GM18873 (cell line): Measurements from ENCODE around the gene FAM151B.

ENCODE experiments used
- ATAC-seq: cut with Tn5 transposase; IDR thresholded peaks from one replicate; pipeline ENCODE4 v1.9.1; 2021; ENCODE audit warnings: mild to moderate bottlenecking, moderate library complexity, moderate number of reproducible peaks; ENCODE audit not compliant: unreplicated experiment, low FRiP score

The FAM151B gene

DNA sequence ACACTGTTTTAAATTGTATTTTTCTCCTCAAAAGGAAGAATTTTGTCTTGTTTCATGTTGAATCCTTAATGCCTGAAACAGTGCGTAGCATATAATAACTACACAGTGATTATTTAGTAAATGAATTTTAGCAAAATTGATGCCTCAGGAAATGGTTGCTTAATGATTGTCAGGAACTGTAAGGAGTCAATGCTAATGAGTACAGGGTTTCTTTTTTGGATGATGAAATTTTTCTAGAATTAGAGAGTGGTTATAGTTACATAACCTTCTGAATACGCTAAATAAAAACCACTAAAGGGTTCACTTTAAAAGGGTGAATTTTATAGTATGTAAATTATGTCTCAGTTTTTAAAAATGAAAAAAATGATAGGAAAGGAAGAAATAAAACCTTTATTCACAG is 14.9 kb downstream of the FAM151B start:
- ATAC-seq, result no peak

DNA sequence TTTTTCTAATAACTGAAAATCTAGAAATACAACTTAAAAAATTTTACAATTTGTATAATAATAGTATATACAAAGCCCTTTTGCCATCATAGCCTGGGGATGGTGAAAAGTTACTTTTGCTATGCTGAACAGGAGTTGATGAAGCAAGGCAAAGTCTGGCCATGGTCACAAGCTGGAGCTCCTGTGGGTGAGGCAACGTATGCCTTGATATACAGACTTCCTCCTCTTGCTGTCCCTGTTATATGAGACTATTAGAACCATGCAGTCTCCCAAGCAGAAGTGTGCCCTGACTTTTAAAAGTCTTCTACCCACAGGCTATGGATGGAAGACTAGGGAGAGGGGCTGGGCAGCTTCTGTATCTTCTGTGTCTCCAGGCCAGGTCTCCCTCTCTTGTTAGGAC is 15.7 kb downstream of the FAM151B start:
- ATAC-seq, result no peak

- no peak for ATAC-seq
Measured at GRCh38 chr5:80504833-80505232, 16.9 kb downstream of the FAM151B start.

DNA sequence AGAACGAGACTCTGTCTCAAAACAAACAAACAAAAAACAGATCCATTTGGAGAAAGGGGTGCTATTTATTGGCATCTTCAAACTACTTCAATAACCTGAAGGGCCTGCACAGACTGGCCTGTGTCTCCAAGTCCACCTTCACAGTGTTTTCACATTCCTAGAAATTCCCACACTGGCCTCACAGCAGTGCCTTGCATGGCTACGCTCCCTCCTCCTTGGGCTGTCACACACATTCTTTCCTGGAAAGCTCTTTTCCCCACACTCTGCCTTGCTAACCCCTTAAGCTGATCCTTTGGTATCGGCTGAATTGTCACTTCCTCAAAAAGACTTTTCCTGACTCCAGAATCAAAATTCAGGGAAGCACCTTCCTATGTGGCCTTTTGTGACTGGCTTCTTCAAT is 19.8 kb downstream of the FAM151B start:
- no peak for ATAC-seq

- ATAC-seq, result no peak
Measured at GRCh38 chr5:80508844-80509243, 20.9 kb downstream of the FAM151B start.

DNA sequence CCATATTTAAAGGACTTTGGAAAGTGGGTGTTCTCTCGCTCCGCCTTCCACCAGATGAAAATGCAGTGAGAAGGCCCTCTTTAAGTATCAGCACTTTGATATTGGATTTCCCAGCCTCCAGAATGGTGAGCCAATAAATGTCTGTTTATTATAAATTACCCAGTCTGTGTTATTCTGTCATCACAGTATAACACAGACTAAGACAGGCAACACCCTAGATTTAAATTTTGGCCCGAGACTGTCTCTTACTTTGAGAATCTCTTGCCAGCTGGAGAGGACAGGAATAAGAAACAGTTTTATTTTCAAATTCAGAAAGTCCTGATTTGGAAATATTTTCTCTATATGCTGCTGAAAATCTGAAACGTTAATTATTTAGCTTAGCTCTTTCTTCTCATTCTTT is 21.5 kb downstream of the FAM151B start:
- ATAC-seq, result no peak

DNA sequence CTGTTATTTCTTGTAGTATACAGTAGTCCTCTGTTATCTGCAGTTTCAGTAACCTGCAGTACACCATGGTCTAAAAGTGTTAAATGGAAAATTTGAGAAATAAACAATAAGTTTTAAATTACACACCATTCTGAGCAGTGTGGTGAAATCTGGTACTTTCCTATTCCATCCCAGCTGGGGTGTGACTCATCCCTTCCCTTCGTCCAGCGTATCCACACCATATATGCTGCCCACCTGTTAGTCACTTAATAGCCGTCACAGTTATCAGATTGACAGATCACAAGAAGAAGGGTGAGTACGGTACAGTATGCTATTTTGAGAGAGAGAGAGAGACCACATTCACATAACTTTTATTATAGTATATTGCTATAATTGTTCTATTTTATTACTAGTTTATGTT is 28.9 kb downstream of the FAM151B start:
- no peak for ATAC-seq

- no peak for ATAC-seq
Measured at GRCh38 chr5:80540691-80541090, 52.8 kb downstream of the FAM151B start.

- no peak for ATAC-seq
Measured at GRCh38 chr5:80541392-80541791, 53.5 kb downstream of the FAM151B start.

DNA sequence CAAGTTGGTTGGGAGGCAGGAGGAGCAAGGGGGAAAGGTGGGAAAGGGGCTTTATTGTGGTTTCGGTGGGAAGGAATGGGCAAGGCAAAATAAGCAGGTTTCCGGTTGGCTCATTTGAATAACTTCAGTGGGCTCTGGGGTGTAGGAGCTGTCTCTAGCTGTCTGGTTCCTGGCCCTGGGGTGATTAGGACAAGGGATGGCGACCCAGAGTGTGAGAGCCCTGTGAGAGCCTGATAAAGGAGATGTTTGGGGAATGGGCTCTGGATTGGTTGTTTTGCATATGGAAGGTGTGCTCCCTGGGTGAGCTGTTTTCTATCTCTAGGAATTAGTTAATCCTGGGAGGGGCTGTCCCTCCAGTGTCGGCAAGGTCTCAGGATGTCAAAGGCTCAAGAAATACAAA is 66.7 kb downstream of the FAM151B start:
- ATAC-seq, result no peak

GRCh38 chr5:80555099-80555498 is 67.2 kb downstream of the FAM151B start:
- ATAC-seq, result no peak

DNA sequence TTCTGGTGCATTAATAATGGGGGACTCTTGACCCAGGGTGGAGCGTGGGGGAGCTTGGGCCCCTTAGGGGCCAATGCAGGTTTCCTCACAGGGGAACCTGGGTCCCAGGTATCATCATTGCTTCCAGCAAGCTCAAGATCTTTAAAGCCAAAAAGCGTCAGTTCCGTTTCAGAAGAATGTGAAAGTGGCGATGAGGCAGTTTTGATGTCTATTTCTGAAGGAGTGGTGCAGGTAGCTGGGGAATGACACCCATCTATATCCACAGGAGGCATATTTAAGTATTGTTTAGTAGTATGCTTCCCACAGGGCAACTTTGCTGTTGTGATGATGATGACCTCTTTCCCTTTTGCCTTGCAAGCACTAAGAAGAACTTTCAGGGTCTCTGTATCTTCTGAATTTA is 71.3 kb downstream of the FAM151B start:
- ATAC-seq, result no peak

DNA sequence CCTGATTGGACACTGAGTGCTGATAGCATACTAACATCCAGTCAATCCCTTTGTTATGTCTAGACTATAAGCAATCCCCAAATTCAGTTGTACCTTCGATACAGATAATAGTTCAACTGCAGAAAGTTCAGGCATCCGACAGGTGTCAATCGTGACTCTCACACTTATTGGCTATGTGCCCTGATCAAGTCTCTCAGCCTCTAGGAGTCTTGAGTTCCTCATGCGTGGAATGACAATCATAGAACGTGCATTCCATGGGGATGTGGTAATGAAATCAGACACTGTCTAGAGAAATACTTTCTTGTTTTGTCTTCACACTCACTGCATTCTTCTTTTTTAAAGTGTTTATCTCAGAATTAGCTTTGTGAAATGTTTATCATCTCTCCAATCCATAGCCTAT is 77.4 kb downstream of the FAM151B start:
- ATAC-seq, result no peak

GRCh38 chr5:80566711-80567259 is 78.9 kb downstream of the FAM151B start:
- no peak for ATAC-seq

DNA sequence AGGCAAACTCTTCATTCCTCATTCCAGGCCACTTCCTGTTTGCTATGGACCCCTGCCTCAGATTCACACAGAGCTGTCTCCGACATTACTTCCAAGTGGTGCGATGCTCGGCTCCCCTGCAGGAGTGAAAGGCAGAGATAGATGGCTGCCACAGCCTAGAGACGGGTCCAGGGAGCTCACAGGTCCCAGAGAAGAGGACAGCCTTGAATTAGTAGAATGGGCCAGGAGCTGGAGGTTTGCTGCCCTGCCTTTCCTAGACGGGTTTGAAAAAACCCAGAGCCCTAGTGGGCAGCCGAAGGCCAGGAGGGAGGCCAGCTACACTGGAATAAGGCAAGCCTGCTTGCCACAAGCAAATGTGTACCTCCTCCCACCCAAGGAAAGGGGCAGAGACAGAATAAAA is 80.4 kb downstream of the FAM151B start:
- ATAC-seq, result no peak

DNA sequence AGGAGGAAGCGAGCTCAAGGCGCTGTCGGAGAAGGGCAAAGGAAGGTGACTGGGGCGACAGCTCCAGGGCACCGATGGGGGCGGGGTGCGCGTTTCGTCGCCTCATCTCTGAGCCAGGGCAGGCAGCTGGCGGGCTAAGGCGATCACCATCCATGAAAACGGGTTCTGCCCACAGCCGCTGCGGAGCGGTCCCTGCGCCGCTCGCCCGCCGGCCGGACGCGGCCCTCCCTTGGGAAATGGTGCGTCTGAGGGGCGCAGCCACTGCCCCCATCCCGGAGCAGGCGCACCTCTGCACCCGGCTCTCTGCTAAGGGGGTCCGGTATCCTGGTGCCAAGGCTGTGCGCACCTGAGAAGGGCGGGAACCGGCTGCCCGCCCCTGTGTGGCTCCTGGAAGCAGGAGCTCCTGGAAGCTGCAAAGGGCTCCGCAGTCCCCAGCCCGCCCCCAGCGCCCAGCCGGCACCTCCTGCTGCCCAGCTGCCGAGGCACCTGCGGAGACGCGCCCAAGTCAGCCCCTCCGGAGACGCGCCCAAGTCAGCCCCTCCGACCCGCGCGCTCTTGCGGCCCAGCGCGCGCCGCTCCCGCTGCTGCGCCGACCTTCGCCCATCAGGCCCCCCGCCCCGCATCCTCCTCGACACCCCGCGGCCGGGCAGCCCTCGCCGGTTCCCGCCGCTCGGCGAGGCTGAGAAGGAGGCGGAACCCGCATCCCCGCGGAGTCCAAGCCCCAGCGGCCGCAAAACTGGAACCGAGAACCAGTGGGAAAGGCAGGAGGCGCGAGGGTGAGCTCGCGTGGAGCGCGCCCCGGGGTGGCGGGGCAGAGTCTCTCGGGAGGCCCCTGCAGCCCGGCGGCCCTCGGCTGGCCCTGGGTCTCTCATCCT is 81.4 kb downstream of the FAM151B start:
- ATAC-seq, result no peak

GRCh38 chr5:80569961-80570786 is 82.3 kb downstream of the FAM151B start, which contains the start of gene ANKRD34B:
Gene ANKRD34B, minus strand, starts transcription at chr5:80570280. Its CDS starts 10,261 bp downstream, at chr5:80560019.
- ATAC-seq, result no peak

GRCh38 chr5:80573062-80573461 is 85.2 kb downstream of the FAM151B start:
- ATAC-seq, result no peak

GRCh38 chr5:80576383-80576782 is 88.5 kb downstream of the FAM151B start:
- ATAC-seq, result no peak

- no peak for ATAC-seq
Measured at GRCh38 chr5:80577707-80578106, 89.8 kb downstream of the FAM151B start.

DNA sequence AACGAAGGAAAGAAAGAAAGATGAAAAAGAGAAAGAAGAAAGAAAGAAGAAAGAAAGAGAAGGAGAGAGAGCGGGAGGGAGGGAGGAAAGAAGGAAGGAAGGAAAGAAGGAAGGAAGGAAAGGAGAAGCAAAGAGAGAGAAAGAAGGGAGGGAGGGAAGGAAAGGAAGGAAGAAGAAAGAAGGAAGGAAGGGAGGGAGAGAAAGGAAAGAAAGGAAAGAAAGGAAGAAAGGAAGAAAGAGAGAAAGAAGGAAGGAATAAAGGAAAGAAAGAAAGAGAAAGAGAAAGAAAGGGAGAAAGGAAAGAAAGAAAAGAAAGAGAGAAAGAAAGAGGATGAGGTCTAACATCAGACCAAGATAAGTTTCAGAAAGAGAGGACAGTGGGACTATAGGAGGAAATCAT is 91.2 kb downstream of the FAM151B start:
- no peak for ATAC-seq
